SU-DHL-6 (cell line): ENCODE measurements around the gene TSPO.

Experiments
- H2AFZ ChIP-seq: fragments of 200-600 bp; sonication (generic); 2 replicates; pipeline ENCODE4 v1.6.1; 2014; ENCODE audit warnings: low read depth, mild to moderate bottlenecking, moderate library complexity, mixed read lengths, antibody characterized with exemption, low read length; ENCODE audit not compliant: severe bottlenecking
- H3F3A ChIP-seq: fragments of 200-600 bp; shearing (Covaris generic); 2 replicates; pipeline ENCODE4 v1.6.0; 2016; ENCODE audit warnings: antibody characterized with exemption, mild to moderate bottlenecking; ENCODE audit not compliant: insufficient read depth
- H3K27ac ChIP-seq: fragments of 200-600 bp; sonication (generic); 2 replicates; pipeline ENCODE4 v1.5.1; 2016; ENCODE audit warnings: low read depth, mild to moderate bottlenecking, low read length, moderate library complexity, mixed read lengths
- H3K27me3 ChIP-seq: fragments of 200-600 bp; sonication (generic), shearing (Covaris generic); 2 replicates; pipeline ENCODE4 v1.6.0; 2014; ENCODE audit warnings: mild to moderate bottlenecking, low read length
- H3K36me3 ChIP-seq: fragments of 200-600 bp; sonication (generic); 2 replicates; pipeline ENCODE4 v1.6.1; 2014; ENCODE audit warnings: mild to moderate bottlenecking, low read length, mixed read lengths
- H3K4me2 ChIP-seq: fragments of 300-600, 200-600 bp; shearing (Covaris generic), sonication (generic); 2 replicates; pipeline ENCODE4 v1.6.0; 2014; ENCODE audit warnings: low read length, low read depth, mild to moderate bottlenecking; ENCODE audit not compliant: poor library complexity, severe bottlenecking
- H3K4me3 ChIP-seq: fragments of 200-600 bp; sonication (generic); 2 replicates; pipeline ENCODE4 v1.5.1; 2014; ENCODE audit warnings: antibody characterized with exemption, low read length, mild to moderate bottlenecking, mixed read lengths; ENCODE audit not compliant: insufficient read depth, poor library complexity, severe bottlenecking
- H3K79me2 ChIP-seq: fragments of 200-600 bp; sonication (generic); 2 replicates; pipeline ENCODE4 v1.6.1; 2014; ENCODE audit warnings: mild to moderate bottlenecking, low read length, moderate library complexity; ENCODE audit not compliant: insufficient read depth
- H3K9ac ChIP-seq: fragments of 200-600 bp; sonication (generic); 2 replicates; pipeline ENCODE4 v1.7.0; 2014; ENCODE audit warnings: mild to moderate bottlenecking, low read length
- H3K9me2 ChIP-seq: fragments of 200-600 bp; sonication (generic); replicated peaks from 2 replicates; pipeline ENCODE4 v1.6.1; 2014; ENCODE audit warnings: low read length; ENCODE audit not compliant: insufficient read depth
- H3K9me3 ChIP-seq: fragments of 200-600 bp; sonication (generic); 2 replicates; pipeline ENCODE4 v1.6.1; 2014; ENCODE audit warnings: low read length, mixed read lengths; ENCODE audit not compliant: insufficient read depth
- H4K20me1 ChIP-seq: fragments of 200-600 bp; sonication (generic); 2 replicates; pipeline ENCODE4 v1.6.1; 2014; ENCODE audit warnings: low read depth, mild to moderate bottlenecking, antibody characterized with exemption, low read length, moderate library complexity, mixed read lengths
- CTCF ChIP-seq: fragments of 200-600 bp; sonication (generic); IDR thresholded peaks from one replicate; pipeline ENCODE4 v1.5.1; 2017; ENCODE audit warnings: antibody characterized with exemption, mild to moderate bottlenecking, low read length, moderate library complexity; ENCODE audit not compliant: insufficient read depth, poor library complexity, severe bottlenecking
- EZH2phosphoT487 ChIP-seq: fragments of 200-600 bp; sonication (generic), shearing (Covaris generic); conservative IDR thresholded peaks from 2 replicates; pipeline ENCODE4 v1.6.1; 2018; ENCODE audit warnings: mild to moderate bottlenecking, antibody characterized with exemption, low read length, moderate library complexity, mixed read lengths

TSPO gene

DNA sequence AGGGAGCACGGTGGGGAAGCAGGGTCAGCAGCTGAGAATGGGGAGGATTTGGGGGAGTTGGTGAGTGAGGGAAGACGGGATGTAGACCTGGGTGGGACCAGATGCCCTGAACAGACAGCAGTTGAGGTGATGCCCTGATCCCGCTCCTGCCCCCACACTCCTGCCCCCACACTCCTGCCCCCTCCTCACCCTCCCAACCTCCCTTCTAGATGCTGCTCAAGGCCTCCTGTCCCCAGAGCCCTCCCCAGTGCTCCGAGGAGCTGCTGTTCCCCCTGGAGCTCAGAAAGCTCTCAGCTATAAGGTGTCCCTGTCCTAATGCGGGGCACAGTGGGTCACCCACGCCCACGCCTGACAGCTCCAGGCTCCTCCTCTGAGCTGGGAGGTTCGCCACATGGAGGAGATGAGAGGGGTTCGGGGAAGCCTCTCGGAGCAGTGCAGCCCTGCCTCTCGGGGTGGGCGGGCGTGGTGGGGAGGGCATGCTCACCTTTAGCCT lies 60.6 kb downstream of the TSPO start:
- Histone ChIP-seq H2AFZ (no peak overlapping the region), H3F3A (no peaks in the 10 kb centered on the region), H3K27ac (no peak overlapping the region), H4K20me1 (no peaks in the 10 kb centered on the region), H3K79me2 (no peaks in the 10 kb centered on the region), H3K4me2 (no peak overlapping the region), H3K9me2 (no peaks in the 10 kb centered on the region), H3K9ac (no peak overlapping the region), H3K36me3 (no peaks in the 10 kb centered on the region), H3K4me3 (no peak overlapping the region), H3K27me3 (no peaks in the 10 kb centered on the region), H3K9me3 (no peaks in the 10 kb centered on the region)
- TF ChIP-seq CTCF (no peak), EZH2phosphoT487 (no peak)

GRCh38 chr22:43212434-43212952 lies 61.1 kb downstream of the TSPO start:
- H3K9ac ChIP-seq = no peak overlapping the region
- H3K4me2 ChIP-seq = no peak overlapping the region
- TF ChIP-seq CTCF = no peak
- TF ChIP-seq EZH2phosphoT487 = no peak

More at GRCh38 chr22:43212434-43212952, 61.1 kb downstream of the TSPO start:
- Histone ChIP-seq H3K27ac (no peak overlapping the region), H3K79me2 (no peaks in the 10 kb centered on the region), H3K9me2 (no peaks in the 10 kb centered on the region), H3K27me3 (no peaks in the 10 kb centered on the region), H4K20me1 (no peaks in the 10 kb centered on the region), H3K36me3 (no peaks in the 10 kb centered on the region), H2AFZ (no peak overlapping the region), H3F3A (no peaks in the 10 kb centered on the region), H3K4me3 (no peak overlapping the region), H3K9me3 (no peaks in the 10 kb centered on the region)
